ENCODE data around the gene ZNF366.

GRCh38 chr5:72482046-72482445 is 25.2 kb downstream of the ZNF366 start:
- TF ChIP-seq CTCF (conservative IDR thresholded peaks at IDR 0.05): no peak
- TF ChIP-seq EZH2 (IDR thresholded peaks at IDR 0.05; ENCODE audit: low read depth): no peak
